Activated CD8-positive, alpha-beta T cell treated with anti-CD3 and anti-CD28 coated beads for 36 hours (primary cell): ENCODE results near the gene FRMPD2. TPM values are rescaled to one million over a fixed set of nuclear protein-coding genes. Genes with fewer than 3 reads are reported as not detected.

Experiments
- ATAC-seq: fragments of 200-7000 bp; cut with Tn5 transposase; one replicate; pipeline ENCODE4 v1.10.0; 2021; ENCODE audit warnings: mild to moderate bottlenecking, moderate library complexity
- CTCF ChIA-PET: fragments of 350-600 bp; sonication (Branson Sonifier 250); formaldehyde crosslinking; loops from one replicate; lab custom pipeline; 2021; ENCODE audit warnings: antibody characterized with exemption; lab: Charles Lee
- POLR2A ChIA-PET: fragments of 350-600 bp; sonication (Branson Sonifier 250); formaldehyde crosslinking; loops from one replicate; lab custom pipeline; 2021; ENCODE audit warnings: antibody characterized with exemption; lab: Charles Lee
- DNase-seq: peaks from one replicate; pipeline ENCODE4 v3.0.0-alpha.2; 2020
- H3K27ac Mint-ChIP-seq: one replicate; pipeline ENCODE4 v1.8.0; 2021; ENCODE audit warnings: mild to moderate bottlenecking, mixed read lengths
- H3K27me3 Mint-ChIP-seq: one replicate; pipeline ENCODE4 v1.8.0; 2021; ENCODE audit warnings: mixed read lengths
- H3K36me3 Mint-ChIP-seq: one replicate; pipeline ENCODE4 v1.8.0; 2021; ENCODE audit warnings: low read depth, mixed read lengths
- H3K4me1 Mint-ChIP-seq: one replicate; pipeline ENCODE4 v1.8.0; 2021; ENCODE audit warnings: low read depth, mixed read lengths
- H3K4me3 Mint-ChIP-seq: one replicate; pipeline ENCODE4 v1.8.0; 2021; ENCODE audit warnings: mild to moderate bottlenecking, moderate library complexity, mixed read lengths
- H3K9me3 Mint-ChIP-seq: one replicate; pipeline ENCODE4 v1.8.0; 2021; ENCODE audit warnings: mixed read lengths
- CTCF ChIP-seq: fragments of 200-600 bp; IDR thresholded peaks from one replicate; pipeline ENCODE4 v1.8.0; 2022; ENCODE audit warnings: antibody characterized with exemption, mild to moderate bottlenecking
- intact Hi-C: fragments of 100-400 bp; cut with micrococcal nuclease; formaldehyde crosslinking; loops from one replicate; pipeline ENCODE4 v1.10.0; 2022
- total RNA-seq, 2 experiments: library from RNA; stranded (reverse); gene quantifications; one replicate each; pipeline ENCODE4 v1.2.3, GENCODE V29; 2021

Gene FRMPD2
- total RNA-seq, 2 experiments from 2014 or later: not detected

GRCh38 chr10:48249004-48249762 lies 25.3 kb downstream of the FRMPD2 start:
- DNase-seq: no peak
- Mint-ChIP-seq H3K9me3 (no peaks in the 10 kb centered on the region), H3K4me3 (no peak overlapping the region), H3K4me1 (no peaks in the 10 kb centered on the region), H3K36me3 (no peaks in the 10 kb centered on the region), H3K27ac (no peak overlapping the region), H3K27me3 (peaks cover 1% of the 10 kb centered on the region)
- ChIA-PET CTCF (interaction anchor here (1.0 kb wide), 1 partner anchor 39 kb away, joined by 3 read pairs; no protein-coding TSS in a partner anchor), POLR2A (no interaction called here)
- intact Hi-C loops: no loop called here
- TF ChIP-seq CTCF: no peak
- no peak for ATAC-seq

- Mint-ChIP-seq H3K9me3 (no peaks in the 10 kb centered on the region), H3K4me3 (no peak overlapping the region), H3K27ac (no peak overlapping the region), H3K27me3 (peaks cover under 1% of the 10 kb centered on the region), H3K4me1 (no peaks in the 10 kb centered on the region), H3K36me3 (no peaks in the 10 kb centered on the region)
- ATAC-seq (no peak), DNase-seq (no peak)
- POLR2A ChIA-PET: no interaction called here
- CTCF ChIA-PET: interaction anchor here (1.0 kb wide), 1 partner anchor 40 kb away, joined by 3 read pairs; no protein-coding TSS in a partner anchor
- intact Hi-C loops: no loop called here
- TF ChIP-seq CTCF: no peak
Observed at GRCh38 chr10:48248462-48248861, 26.0 kb downstream of the FRMPD2 start.

GRCh38 chr10:48247680-48248079 lies 26.8 kb downstream of the FRMPD2 start:
- DNase-seq (no peak), ATAC-seq (no peak)
- no peak overlapping the region for H3K4me3 Mint-ChIP-seq
- no peaks in the 10 kb centered on the region for H3K36me3 Mint-ChIP-seq
- TF ChIP-seq CTCF: no peak
- ChIA-PET CTCF (no interaction called here), POLR2A (no interaction called here)
- no peaks in the 10 kb centered on the region for H3K9me3 Mint-ChIP-seq
- no peaks in the 10 kb centered on the region for H3K4me1 Mint-ChIP-seq
- intact Hi-C loops: no loop called here
- no peak overlapping the region for H3K27ac Mint-ChIP-seq
- no peaks in the 10 kb centered on the region for H3K27me3 Mint-ChIP-seq

GRCh38 chr10:48246501-48246900 lies 28.0 kb downstream of the FRMPD2 start:
- ATAC-seq: no peak

More at GRCh38 chr10:48246501-48246900, 28.0 kb downstream of the FRMPD2 start:
- Mint-ChIP-seq H3K36me3 (no peaks in the 10 kb centered on the region), H3K27ac (no peak overlapping the region), H3K4me3 (no peak overlapping the region), H3K4me1 (no peaks in the 10 kb centered on the region), H3K9me3 (no peaks in the 10 kb centered on the region), H3K27me3 (no peaks in the 10 kb centered on the region)
- POLR2A ChIA-PET: no interaction called here
- CTCF ChIA-PET: no interaction called here
- intact Hi-C loops: no loop called here
- DNase-seq: no peak
- TF ChIP-seq CTCF: no peak
